GM19043 (cell line): ENCODE measurements around the gene VWDE.
A peak's percentile ranks its signal among the peaks of the same experiment; 100 is the strongest.
"Not testable (repeated sequence)": the region's sequence is repeated elsewhere in the genome, so short reads cannot be mapped to it uniquely, and the experiment has no call there.

Source experiments
- ATAC-seq: cut with Tn5 transposase; IDR thresholded peaks from one replicate; pipeline ENCODE4 v1.9.1; 2021; ENCODE audit warnings: low read depth; ENCODE audit not compliant: unreplicated experiment

VWDE gene

DNA sequence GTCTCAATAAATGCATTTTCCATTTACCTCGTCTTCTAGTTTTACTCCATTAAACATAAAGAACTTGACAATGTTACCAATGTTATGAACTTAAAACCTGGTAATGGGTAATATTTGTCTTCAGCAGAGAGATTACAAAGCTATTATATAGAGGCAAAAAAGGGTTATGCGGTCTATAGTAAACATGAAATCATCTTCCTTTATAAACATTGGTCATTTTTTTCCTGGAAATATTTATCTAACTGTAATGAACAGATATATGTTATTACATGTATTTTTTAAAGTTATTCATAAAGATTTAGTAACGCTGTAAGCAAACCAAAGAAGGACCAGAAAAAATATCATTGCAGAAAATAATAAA, 1.3 kb downstream of the VWDE start:
- no peak for ATAC-seq

DNA sequence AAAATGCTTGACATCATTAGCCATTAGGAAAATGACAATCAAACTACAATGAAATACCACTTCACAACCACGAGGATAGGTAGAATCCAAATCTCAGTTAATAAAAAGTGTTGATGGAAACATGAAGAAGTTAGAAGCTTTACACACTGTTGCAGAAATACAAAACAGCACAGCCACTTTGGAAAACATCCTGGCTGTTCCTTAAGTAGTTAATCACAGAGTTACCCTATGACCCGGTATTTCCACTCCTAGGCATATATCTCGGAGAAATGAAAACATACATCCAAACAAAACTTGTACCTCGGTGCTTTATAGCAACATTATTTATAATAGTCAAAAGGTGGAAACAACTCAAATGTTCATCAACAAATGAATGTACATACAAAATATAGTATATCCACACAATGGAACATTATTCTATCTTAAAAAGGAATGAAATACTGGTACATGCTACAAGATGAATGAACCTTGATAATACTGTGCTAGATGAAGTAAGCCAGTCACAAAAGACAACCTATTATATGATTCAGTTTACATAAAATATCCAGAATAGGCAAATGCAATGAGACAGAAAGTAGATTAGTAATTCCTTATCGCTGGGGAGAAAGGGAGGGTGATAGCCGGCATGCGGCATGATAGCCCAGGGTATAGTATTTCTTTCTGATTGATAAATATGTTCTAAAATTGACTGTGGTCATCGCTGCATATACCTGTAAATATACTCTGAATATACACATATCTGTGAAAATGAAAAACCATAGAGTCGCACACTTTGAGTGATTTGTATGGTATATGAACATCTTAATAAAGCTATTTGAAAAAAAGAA, 1.9 kb downstream of the VWDE start:
- ATAC-seq = no peak

DNA sequence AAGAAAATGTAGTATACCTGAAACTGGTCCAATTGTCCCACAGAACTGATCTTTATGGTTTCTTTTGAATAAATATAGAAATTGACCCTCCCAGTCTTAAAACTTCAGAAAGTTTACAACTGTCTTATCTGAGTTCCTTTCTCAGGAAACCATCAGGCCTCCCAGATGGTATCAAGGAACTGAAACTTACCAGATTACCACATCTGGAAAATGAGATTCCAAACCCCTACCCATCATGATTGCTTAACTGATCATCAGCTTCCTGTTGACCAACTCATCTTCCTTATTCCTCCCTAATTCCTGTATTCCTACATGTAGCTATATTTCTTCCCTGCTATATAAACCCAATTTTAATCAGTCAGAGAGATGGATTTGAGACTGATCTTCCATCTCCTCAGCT, 5.5 kb downstream of the VWDE start:
- no peak for ATAC-seq

DNA sequence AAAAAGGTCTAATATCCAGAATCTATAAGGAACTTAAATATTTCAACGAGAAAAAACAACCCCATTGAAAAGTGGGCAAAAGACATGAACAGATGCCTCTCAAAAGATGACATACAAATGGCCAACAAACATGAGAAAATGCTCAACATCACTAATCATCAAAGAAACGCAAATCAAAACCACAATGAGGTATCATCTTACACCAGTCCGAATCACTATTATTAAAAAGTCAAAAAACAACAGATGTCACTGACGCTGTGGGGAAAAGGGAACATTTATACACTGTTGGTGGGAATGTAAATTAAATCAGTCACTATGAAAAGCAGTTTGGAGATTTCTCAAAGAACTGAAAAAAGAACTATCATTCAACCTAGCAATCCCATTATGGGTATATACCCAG, 6.0 kb downstream of the VWDE start:
- no peak for ATAC-seq

DNA sequence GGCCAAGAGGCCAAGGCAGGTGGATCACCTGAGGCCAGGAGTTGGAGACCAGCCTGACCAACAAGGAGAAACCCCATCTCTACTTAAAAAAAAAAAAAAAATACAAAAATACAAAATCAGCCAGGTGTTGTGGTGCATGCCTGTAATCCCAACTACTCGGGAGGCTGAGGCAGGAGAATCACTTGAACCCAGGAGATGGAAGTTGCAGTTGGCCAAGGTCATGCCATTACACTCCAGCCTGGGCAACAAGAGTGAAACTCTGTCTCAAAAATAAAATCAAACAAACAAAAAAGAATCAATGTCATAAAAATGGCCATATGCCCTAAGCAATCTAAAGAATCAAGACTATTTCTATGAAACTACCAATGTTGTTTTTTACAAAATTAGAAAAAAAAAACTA, 7.0 kb downstream of the VWDE start:
- not testable (repeated sequence) for ATAC-seq

DNA sequence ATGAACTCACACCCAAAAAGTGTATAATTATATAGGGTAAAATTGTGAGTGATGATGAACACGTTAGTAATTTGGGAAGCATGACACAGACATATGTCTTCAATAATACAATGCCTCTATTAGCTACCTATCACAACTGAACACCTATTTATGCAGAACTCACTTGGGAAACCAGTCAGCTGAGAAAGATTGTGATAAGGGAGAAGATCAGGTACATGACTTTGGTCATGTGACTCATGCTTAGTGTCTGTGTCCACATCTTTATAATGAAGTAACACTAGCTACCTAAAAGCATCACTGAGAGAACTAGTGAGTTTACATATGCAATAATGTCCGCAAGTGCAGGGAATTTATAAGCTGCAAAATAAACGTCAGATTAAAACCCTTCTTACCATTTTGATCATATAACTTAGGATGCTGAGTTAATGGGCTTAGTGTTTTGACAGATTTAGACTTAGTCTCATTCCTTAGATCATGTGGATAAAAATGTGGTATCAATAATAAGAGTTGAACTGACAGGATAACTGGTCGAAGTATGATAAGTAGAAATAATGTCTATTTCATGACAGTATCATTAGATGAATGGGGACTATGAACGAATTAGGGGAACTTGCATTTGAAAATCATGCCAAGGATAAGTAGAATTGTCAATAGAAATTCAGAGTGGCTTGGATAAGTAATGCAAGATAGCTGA, 11.6 kb downstream of the VWDE start:
- ATAC-seq = no peak

DNA sequence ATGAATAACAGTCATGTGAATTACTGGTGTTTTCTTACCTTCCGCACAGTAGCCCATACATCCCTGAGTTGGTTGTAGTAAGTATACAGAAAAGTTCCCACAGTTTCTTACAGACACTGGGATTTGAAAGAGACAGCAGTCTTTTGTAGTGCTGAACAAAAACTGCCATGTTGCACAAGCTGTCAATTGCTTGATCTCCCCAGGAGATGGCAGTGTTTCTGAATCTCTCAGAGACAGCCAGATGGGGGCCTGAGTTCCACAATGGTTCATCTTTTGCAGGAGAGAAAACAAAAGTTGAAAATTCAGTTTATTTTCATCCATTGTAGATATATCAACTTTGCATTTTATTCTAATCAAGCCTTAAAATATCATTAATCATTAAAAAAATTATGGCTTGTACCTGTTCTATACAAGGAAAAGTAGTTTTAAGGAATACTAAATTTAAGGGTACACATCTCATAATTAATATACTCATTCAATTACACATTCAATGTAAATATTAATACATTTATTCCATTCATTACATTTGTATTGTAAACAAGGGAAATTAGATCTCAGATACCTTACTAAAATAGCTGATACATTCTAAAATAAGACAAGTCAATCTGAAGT, 14.5 kb downstream of the VWDE start:
- peak; percentile 95 for ATAC-seq

DNA sequence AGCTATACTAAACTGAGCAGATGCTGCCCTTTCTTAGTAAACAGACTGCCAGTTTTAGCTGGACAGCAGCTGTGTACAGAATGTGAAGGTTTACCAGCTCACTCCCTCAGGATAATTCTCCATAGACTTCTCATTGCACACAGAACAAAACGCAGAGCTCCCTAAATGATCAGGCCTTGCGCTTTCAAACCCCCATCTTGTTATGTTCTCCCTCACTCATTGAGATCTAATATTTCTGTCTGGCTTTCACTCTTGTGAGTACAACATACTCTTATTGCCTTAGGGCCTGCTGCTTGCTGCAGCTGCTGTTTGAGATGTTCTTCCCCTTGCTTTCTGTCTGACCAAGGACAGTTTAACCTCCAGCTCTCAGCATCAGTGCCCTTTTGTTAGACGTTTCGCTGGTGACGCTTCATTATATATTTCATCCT, 17.3 kb downstream of the VWDE start:
- no peak for ATAC-seq

DNA sequence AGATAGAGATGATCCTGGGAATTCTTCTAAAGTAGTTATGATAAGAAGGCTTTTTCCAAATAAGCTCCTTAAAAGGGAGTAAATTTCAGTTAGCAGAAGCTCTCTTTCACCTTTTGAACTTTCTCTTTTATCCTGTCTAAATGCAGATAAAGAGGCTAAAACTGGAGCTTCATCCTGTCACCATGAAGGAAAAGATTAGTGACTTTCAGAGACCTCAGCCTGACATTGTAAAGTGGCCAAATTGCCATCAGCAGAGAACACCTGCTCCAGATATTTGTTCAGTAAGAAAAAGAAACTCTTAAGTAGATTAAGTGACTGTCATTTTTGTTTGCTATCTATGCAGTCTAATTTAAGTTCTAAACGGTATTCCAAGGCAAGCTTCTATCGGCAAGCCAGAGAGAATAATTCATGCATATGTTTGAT, 18.3 kb downstream of the VWDE start:
- no peak for ATAC-seq

DNA sequence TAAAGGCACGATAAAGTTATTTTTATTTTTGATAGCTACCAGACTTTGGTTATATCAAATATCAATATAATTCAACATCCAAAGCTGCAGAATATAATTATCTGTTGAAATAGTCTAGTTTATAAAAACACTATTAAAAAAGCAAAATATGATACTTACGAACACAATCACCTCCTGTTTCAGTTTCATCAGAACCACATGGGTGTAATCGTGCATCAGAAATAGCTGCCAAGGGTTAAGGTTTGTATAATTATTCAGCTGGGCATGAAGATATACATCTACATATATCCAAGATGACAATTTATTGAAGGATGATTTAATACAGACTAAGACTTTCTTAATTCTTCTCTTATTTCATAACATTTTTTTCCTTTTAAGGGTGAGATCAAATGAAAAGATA, 20.3 kb downstream of the VWDE start:
- no peak for ATAC-seq

DNA sequence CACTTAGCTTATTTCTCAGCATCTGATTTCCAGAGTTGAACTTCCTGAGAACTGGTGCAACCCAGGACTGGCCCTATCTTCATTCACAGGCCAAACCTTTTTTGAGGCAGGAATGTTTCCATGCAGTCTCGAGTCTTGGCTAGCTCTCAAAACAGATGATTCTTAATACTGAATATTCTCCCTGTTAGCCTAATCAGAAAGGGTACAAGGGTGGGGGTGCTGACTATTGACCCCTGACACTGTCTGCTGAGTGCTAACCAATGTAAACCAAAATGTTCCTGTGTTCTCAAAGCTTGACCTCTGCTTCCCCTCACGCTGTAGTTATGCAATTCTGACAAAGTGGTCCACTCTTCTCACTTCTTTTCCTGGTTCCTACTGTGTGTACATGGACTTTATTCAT, 25.3 kb downstream of the VWDE start:
- no peak for ATAC-seq

DNA sequence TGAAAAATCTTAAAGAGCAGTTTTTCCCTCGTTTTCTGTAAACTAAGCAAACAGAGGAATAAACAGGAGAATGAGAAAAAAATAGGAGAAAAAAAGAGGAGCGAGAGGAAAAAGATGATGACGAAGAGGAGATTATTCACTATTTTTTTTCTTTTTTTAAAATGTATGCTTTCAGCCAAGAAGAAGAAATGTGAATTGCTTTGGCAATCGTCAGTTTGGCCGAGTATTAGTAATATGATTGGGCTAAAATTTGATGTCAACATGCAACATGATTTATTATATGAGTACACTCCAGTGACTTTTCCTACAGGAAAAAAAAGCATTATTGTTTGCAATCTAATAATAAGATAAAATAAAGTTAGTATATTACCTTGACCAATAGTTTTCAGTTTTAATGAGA, 26.3 kb downstream of the VWDE start:
- no peak for ATAC-seq

DNA sequence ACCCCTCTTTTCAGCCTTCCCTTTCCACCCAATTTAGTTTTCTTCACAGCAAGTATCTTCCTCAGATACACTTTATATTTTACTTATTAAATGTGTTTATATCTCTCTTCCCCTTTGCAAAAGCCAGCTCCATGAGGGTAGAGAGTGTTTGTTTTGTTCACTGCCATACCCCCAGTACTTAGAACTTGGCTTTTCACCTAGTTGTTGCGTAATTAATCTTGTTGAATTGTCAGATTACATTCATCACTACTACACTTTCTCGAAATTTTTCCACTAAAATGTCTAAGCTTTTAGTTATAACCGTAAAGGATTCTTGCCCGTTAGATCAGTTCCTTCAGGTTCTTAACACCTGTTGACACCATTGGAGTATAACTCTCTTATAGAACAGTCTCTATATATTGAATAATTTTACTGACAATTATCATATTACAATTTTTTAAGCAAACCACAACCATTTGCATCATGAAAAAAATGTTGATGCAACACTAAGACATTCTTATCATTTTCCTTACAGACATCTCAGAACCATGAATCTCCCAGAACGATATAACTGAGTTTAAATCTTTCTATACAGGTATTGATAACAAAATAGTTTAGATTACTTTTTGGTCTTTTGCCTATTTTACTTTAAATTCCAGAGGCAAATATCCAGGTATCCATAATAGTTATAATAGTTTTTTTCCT, 29.9 kb downstream of the VWDE start:
- ATAC-seq = no peak

DNA sequence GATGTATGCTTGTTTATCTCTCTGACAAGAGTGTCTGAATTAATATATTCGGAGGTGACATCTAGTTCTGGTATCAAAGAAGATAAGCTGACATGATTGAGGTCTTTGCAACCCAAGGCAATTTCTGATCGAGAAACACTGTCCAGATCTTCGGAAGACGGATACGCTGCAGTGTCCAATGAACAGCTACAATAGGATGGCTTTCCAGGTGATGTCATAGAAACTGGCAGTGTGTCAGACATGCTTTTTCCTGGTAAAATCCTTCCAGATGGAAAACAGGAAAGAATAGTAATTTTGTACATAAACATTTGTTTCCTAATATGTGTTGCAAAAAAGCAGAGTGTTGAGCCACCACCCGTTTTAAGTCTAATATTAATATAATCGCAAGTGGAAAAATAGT, 33.4 kb downstream of the VWDE start:
- no peak for ATAC-seq

DNA sequence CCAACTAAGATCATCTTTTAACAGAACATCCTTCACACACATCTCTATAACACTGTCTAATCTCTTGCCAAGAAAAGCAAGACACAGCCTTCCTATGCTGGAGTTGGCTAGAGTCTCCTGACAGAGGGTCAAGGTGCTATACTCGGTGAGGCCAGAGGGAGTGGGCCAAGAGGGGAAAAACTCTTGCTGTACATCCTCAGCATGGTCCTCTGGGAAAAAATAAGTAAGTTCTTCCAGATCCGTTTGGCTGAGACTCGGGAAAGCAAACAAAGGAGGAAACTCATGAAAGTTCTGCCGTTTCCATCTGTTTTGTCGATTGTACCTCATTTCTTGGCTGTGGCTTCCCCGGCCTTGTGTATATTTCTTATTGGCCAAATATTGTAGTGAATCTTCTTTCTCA, 33.9 kb downstream of the VWDE start:
- ATAC-seq = no peak

DNA sequence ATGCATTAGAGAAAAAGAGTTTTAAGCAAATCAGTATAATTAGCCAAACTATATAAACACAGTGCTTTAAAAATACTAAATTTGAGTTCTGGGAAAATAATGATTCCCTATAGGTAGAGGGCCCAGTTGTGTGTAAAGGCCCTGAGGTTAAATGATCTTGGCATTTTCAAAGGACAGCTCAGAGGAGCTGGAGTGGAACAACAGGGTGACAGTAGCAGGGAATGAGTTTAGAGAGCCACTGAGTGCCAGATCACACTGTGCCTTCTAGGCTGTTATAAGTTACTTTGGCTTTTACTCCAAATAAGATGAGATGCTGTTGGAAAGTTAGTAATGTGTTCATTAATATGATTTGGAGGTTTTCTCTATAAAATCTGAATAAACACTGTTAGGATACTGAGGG, 34.6 kb downstream of the VWDE start:
- no peak for ATAC-seq

DNA sequence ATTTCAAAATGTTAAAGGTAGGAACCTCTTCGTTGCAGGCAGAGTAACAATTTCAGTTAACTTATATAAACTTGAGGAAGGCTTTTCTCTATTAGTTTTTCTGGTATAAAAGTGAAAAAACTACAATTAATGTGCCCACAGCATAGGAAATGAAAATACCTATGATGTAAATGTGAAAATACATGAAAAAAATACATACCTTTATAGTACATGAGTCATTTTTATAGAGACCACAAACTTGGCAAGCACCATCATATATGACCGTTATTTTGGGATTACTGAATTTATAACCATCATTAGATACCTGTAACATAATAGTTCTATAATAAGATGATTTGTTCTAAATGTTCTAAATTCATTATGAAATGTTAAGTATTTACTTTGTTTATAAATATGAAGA, 42.7 kb downstream of the VWDE start:
- no peak for ATAC-seq

DNA sequence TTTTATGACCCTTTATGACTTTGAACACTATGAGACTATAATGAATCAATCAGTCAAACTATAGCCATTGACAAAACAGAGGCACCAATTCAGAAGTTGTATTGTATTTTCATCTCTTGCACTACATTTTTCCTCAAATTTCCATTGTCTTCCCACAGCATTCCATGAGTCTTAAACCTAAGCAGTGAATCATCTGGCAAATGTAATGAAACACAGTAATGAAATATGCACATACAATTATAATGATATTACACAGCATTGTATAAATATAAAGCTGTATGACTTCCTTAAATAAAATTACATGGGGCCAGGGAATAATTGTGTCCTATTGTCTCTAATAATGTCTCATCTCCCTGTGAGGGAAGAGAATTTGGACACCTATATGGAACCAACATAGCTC, 45.0 kb downstream of the VWDE start:
- ATAC-seq = no peak

DNA sequence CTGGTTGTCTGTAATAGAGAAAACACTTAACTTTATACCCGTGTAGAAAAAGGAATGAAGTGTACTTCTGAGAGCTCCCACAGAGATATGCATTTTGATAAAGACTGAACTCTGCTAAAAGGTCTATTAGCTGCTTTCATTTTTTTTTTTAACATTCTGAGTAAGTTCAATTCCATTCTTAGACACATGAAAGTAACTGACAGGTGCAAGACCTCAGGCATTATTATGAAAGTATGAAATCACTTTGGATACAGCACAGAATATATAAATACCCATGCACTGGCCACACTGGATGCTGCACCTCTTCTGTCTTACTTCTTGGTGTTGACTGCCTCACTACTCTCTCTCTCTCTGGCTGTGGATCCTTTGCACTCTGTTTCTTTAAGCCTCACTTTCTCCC, 46.2 kb downstream of the VWDE start:
- ATAC-seq = no peak

DNA sequence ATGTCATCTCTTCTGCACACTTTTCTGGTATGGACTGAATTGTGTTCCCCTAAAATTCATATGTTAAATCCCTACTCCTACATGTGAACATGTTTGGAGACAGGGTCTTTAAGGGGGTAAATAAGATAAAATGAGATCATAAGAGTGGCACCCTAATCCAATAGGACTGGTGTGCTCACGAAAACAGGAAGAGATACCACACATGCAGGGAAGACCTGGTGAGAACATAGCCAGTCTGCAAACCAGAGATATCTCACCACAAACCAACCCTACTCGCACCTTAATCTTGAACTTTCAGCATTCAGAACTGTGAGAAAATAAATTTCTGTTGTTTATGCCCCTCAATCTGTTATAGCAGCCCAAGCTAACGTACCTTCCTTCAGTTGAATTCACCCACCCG, 51.8 kb downstream of the VWDE start:
- no peak for ATAC-seq

DNA sequence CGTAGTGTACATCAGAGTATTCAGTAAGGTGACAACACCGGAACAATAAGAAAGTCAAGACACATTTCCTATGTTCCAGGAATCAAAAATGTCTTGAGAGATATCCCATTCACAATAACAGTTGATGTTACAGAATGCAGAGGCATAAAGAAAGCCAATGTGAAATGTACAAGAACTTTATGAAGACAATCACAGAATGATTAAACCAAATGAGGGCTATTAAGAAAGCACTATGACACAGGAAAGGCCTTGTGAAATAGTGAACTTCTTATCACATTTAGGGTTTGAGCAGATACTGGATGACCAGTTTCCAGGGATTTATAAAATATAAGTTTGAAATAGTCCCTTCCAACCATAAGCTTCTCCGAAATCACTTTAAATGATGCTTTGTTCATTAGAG, 52.7 kb downstream of the VWDE start:
- no peak for ATAC-seq
